ENCODE data around the gene DPH7. TPM values are rescaled to one million over a fixed set of nuclear protein-coding genes. Genes with fewer than 3 reads are reported as not detected.
"Not testable (repeated sequence)": the region's sequence is repeated elsewhere in the genome, so short reads cannot be mapped to it uniquely, and the experiment has no call there.

The DPH7 gene
- total RNA-seq, 1 experiment from 2014 or later: 43.9 TPM

DNA sequence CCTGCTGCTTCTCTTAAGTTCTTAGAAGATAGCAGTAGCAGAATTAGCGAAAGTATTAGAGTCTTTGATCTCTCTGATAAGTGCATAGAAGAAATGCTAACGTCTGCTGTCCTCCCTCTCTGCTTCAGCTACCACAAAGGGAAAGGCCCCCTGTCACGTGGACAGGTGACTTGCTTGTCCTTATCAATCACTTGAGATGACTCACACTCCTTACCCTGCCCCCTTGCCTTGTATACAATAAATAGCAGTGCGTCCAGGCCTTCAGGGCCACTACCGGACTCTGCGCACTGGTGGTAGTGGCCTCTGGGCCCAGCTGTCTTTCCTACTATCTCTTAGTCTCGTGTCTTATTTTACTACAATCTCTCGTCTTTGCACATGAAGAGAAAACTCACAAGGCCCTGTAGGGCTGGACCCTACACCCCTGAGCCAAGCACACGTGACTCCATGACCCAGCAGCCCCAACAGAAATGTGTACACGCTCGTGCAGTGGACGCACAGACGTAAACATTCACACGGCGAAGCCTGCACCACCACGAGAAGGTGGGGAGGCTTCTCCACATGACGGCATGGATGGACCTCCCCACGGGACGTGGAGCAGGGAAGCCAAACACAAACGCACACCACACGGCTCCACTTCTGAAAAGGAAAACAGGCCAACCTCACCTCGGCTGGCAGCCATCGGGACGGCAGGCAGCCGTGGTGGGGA lies 66.8 kb downstream of the DPH7 start:
- no peaks in the 10 kb centered on the region for H3K4me1 Mint-ChIP-seq
- ChIA-PET POLR2A (no interaction called here), CTCF (no interaction called here)
- no peak for ATAC-seq
- 0 out of 2 replicates have a peak, but pooled peaks cover 5% of the 10 kb centered on the region for H3K36me3 Mint-ChIP-seq
- no peaks in the 10 kb centered on the region; the same call in 1 of the 2 replicates for H3K27me3 Mint-ChIP-seq (ENCODE audit: low read depth)
- no peak for DNase-seq (ENCODE audit: low spot score)
- H3K27ac Mint-ChIP-seq: no peak overlapping the region
- H3K9me3 Mint-ChIP-seq: peaks cover 21% of the 10 kb centered on the region
- TF ChIP-seq, protein P1, sequence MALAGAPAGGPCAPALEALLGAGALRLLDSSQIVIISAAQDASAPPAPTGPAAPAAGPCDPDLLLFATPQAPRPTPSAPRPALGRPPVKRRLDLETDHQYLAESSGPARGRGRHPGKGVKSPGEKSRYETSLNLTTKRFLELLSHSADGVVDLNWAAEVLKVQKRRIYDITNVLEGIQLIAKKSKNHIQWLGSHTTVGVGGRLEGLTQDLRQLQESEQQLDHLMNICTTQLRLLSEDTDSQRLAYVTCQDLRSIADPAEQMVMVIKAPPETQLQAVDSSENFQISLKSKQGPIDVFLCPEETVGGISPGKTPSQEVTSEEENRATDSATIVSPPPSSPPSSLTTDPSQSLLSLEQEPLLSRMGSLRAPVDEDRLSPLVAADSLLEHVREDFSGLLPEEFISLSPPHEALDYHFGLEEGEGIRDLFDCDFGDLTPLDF (CRISPR knock-in tag; IDR thresholded peaks at IDR 0.05): no peak
- no peak for TF ChIP-seq ELF4 (CRISPR knock-in tag; IDR thresholded peaks at IDR 0.05; ENCODE audit: low read depth)
- no peak overlapping the region for H3K4me3 Mint-ChIP-seq

DNA sequence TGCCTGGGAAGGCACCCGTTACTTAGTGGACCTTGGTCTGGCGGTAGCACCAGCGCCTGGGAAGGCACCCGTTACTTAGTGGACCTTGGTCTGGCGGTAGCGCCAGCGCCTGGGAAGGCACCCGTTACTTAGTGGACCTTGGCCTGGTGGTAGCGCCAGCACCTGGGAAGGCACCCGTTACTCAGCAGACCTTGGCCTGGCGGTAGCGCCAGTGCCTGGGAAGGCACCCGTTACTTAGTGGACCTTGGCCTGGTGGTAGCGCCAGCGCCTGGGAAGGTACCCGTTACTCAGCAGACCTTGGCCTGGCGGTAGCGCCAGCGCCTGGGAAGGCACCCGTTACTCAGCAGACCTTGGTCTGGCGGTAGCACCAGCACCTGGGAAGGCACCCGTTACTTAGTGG lies 67.6 kb downstream of the DPH7 start:
- H3K4me3 Mint-ChIP-seq; H3K27me3 Mint-ChIP-seq (ENCODE audit: low read depth); DNase-seq (ENCODE audit: low spot score); POLR2A ChIA-PET; H3K27ac Mint-ChIP-seq; H3K4me1 Mint-ChIP-seq; ATAC-seq; H3K36me3 Mint-ChIP-seq: not testable (repeated sequence)
- CTCF ChIA-PET: interaction anchor here (0.8 kb wide), 2 partner anchors 12 to 370 kb away, joined by 3 read pairs; no protein-coding TSS in a partner anchor
- H3K9me3 Mint-ChIP-seq: peaks cover 21% of the 10 kb centered on the region

DNA sequence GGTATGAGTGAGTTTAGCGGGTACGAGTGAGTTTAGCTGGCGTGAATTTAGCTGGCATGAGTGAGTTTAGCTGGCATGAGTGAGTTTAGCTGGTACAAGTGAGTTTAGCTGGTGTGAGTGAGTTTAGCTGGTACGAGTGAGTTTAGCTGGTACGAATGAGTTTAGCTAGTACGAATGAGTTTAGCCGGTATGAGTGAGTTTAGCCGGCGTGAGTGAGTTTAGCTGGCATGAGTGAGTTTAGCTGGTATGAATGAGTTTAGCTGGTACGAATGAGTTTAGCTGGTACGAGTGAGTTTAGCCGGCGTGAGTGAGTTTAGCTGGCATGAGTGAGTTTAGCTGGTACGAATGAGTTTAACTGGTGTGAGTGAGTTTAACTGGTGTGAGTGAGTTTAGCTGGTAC lies 69.5 kb downstream of the DPH7 start:
- CTCF ChIA-PET: interaction anchor here (0.6 to 2.8 kb wide), 16 partner anchors 9 to 543 kb away, joined by 3 to 11 read pairs (median 3); partner anchors contain the start of genes EXD3, MRPL41, NOXA1 and NSMF
- Mint-ChIP-seq H3K36me3 (0 out of 2 replicates have a peak, but pooled peaks cover 5% of the 10 kb centered on the region), H3K4me1 (no peaks in the 10 kb centered on the region), H3K27ac (no peak overlapping the region), H3K27me3 (ENCODE audit: low read depth) (no peaks in the 10 kb centered on the region; the same call in 1 of the 2 replicates), H3K4me3 (no peak overlapping the region), H3K9me3 (peaks cover 25% of the 10 kb centered on the region)
- ATAC-seq (no peak), DNase-seq (ENCODE audit: low spot score) (no peak)
- POLR2A ChIA-PET: no interaction called here
- TF ChIP-seq, protein P2, sequence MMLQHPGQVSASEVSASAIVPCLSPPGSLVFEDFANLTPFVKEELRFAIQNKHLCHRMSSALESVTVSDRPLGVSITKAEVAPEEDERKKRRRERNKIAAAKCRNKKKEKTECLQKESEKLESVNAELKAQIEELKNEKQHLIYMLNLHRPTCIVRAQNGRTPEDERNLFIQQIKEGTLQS (CRISPR knock-in tag; conservative IDR thresholded peaks at IDR 0.05): no peak
- no peak for TF ChIP-seq TEAD4 (CRISPR knock-in tag; IDR thresholded peaks at IDR 0.05)
- TF ChIP-seq SMAD4 (CRISPR knock-in tag; IDR thresholded peaks at IDR 0.05): no peak
- TF ChIP-seq, protein P3, sequence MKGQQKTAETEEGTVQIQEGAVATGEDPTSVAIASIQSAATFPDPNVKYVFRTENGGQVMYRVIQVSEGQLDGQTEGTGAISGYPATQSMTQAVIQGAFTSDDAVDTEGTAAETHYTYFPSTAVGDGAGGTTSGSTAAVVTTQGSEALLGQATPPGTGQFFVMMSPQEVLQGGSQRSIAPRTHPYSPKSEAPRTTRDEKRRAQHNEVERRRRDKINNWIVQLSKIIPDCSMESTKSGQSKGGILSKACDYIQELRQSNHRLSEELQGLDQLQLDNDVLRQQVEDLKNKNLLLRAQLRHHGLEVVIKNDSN (CRISPR knock-in tag; IDR thresholded peaks at IDR 0.05): no peak

DNA sequence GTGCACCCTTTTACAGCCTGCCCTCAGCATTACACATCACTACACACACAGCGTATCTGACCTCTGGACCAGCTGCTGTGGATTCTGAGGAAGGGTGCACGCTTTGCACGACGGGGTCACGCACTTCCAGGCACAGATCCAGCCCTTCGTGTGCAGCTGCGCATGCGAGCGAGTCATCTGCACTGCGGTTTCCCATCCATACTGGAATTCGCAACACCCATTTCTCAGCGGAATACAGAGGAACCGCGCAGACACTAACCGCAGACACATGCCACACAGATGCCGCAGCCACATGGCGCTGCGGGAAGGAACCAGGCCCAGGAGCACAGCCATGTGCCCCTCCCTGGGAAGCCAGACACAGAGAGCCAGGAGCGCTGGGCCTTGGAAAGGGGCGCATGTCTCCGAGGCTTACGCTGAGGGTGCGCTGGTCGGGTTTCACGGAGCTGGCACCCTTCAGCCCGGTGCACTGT lies 72.0 kb downstream of the DPH7 start:
- no peak for DNase-seq (ENCODE audit: low spot score)
- POLR2A ChIA-PET: no interaction called here
- ATAC-seq: no peak
- CTCF ChIA-PET: no interaction called here
- Mint-ChIP-seq H3K4me3 (no peak overlapping the region), H3K4me1 (no peaks in the 10 kb centered on the region), H3K27me3 (ENCODE audit: low read depth) (peaks cover 11% of the 10 kb centered on the region), H3K36me3 (peaks cover 19% of the 10 kb centered on the region), H3K27ac (no peak overlapping the region), H3K9me3 (peaks cover 41% of the 10 kb centered on the region)
- TF ChIP-seq, protein P4, sequence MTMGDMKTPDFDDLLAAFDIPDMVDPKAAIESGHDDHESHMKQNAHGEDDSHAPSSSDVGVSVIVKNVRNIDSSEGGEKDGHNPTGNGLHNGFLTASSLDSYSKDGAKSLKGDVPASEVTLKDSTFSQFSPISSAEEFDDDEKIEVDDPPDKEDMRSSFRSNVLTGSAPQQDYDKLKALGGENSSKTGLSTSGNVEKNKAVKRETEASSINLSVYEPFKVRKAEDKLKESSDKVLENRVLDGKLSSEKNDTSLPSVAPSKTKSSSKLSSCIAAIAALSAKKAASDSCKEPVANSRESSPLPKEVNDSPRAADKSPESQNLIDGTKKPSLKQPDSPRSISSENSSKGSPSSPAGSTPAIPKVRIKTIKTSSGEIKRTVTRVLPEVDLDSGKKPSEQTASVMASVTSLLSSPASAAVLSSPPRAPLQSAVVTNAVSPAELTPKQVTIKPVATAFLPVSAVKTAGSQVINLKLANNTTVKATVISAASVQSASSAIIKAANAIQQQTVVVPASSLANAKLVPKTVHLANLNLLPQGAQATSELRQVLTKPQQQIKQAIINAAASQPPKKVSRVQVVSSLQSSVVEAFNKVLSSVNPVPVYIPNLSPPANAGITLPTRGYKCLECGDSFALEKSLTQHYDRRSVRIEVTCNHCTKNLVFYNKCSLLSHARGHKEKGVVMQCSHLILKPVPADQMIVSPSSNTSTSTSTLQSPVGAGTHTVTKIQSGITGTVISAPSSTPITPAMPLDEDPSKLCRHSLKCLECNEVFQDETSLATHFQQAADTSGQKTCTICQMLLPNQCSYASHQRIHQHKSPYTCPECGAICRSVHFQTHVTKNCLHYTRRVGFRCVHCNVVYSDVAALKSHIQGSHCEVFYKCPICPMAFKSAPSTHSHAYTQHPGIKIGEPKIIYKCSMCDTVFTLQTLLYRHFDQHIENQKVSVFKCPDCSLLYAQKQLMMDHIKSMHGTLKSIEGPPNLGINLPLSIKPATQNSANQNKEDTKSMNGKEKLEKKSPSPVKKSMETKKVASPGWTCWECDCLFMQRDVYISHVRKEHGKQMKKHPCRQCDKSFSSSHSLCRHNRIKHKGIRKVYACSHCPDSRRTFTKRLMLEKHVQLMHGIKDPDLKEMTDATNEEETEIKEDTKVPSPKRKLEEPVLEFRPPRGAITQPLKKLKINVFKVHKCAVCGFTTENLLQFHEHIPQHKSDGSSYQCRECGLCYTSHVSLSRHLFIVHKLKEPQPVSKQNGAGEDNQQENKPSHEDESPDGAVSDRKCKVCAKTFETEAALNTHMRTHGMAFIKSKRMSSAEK (CRISPR knock-in tag; IDR thresholded peaks at IDR 0.05; ENCODE audit: borderline replicate concordance): no peak
- TF ChIP-seq ZNF396 (CRISPR knock-in tag; IDR thresholded peaks at IDR 0.05; ENCODE audit: borderline replicate concordance) (no peak), ZNF317 (CRISPR knock-in tag; IDR thresholded peaks at IDR 0.05; ENCODE audit: borderline replicate concordance, low read depth) (no peak), ZNF416 (CRISPR knock-in tag; IDR thresholded peaks at IDR 0.05) (no peak)
- TF ChIP-seq, protein P5, sequence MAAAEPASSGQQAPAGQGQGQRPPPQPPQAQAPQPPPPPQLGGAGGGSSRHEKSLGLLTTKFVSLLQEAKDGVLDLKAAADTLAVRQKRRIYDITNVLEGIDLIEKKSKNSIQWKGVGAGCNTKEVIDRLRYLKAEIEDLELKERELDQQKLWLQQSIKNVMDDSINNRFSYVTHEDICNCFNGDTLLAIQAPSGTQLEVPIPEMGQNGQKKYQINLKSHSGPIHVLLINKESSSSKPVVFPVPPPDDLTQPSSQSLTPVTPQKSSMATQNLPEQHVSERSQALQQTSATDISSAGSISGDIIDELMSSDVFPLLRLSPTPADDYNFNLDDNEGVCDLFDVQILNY (CRISPR knock-in tag; IDR thresholded peaks at IDR 0.05): no peak
- TF ChIP-seq, protein P6, sequence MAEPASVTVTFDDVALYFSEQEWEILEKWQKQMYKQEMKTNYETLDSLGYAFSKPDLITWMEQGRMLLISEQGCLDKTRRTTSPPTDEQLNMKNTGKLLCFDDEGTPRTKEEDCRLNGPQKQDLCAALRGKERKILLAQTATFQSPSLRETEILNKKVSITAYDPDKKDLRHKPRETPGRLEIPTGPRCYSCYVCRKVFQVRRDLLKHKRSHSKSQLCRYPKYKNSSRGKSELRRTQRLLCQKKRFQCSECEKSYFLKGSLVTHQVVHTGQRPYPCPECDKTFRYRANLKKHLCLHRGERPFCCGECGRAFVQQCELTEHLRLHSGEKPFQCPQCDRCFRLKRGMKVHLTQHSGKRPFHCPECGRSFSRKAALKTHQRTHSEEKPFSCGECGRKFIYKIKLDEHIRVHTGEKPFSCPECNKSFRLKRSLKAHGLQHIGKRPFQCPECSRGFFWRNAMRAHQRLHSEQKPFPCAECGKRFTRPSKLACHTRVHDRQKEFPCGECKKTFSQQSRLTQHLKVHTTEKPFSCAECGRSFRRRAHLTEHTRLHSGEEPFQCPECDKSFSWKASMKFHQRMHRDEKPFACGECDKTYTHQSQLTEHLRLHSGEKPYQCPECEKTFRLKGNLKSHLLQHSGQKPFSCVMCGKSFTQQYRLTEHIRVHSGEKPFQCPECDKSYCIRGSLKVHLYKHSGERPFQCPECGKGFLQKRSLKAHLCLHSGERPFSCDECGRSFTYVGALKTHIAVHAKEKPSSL (CRISPR knock-in tag; conservative IDR thresholded peaks at IDR 0.05): no peak
- TF ChIP-seq, protein P7, sequence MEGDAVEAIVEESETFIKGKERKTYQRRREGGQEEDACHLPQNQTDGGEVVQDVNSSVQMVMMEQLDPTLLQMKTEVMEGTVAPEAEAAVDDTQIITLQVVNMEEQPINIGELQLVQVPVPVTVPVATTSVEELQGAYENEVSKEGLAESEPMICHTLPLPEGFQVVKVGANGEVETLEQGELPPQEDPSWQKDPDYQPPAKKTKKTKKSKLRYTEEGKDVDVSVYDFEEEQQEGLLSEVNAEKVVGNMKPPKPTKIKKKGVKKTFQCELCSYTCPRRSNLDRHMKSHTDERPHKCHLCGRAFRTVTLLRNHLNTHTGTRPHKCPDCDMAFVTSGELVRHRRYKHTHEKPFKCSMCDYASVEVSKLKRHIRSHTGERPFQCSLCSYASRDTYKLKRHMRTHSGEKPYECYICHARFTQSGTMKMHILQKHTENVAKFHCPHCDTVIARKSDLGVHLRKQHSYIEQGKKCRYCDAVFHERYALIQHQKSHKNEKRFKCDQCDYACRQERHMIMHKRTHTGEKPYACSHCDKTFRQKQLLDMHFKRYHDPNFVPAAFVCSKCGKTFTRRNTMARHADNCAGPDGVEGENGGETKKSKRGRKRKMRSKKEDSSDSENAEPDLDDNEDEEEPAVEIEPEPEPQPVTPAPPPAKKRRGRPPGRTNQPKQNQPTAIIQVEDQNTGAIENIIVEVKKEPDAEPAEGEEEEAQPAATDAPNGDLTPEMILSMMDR (IDR thresholded peaks at IDR 0.05): no peak
